DND-41 (cell line): ENCODE measurements around the gene TBC1D19.
"Not testable (repeated sequence)": the region's sequence is repeated elsewhere in the genome, so short reads cannot be mapped to it uniquely, and the experiment has no call there.

ENCODE experiments used
- EZH2 ChIP-seq: IDR thresholded peaks from 3 replicates; pipeline ENCODE4 v1.6.1; 2012; ENCODE audit warnings: borderline replicate concordance, low read depth, mild to moderate bottlenecking, moderate library complexity, low read length, inconsistent platforms; ENCODE audit not compliant: severe bottlenecking
- TF ChIP-seq, protein P1 (sequence below): IDR thresholded peaks from 2 replicates; pipeline ENCODE4 v1.5.1; 2012; ENCODE audit warnings: borderline replicate concordance, low read length, moderate library complexity, mild to moderate bottlenecking; ENCODE audit not compliant: poor library complexity, severe bottlenecking; ENCODE audit errors: extremely low read depth

DNA sequence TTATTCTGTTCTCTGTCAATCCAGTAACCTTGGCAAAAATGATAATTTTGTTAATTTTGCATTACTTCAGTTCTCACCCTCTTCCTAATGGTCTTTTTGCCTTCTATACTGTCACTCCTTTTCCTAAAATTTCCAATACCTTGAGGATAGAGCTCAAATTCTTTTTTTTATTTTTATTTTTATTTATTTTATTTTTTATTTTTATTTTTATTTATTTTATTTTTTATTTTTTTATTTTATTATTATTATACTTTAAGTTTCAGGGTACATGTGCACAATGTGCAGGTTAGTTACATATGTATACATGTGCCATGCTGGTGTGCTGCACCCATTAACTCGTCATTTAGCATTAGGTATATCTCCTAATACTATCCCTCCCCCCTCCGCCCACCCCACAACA lies 42.8 kb downstream of the TBC1D19 start:
- TF ChIP-seq, protein P1, sequence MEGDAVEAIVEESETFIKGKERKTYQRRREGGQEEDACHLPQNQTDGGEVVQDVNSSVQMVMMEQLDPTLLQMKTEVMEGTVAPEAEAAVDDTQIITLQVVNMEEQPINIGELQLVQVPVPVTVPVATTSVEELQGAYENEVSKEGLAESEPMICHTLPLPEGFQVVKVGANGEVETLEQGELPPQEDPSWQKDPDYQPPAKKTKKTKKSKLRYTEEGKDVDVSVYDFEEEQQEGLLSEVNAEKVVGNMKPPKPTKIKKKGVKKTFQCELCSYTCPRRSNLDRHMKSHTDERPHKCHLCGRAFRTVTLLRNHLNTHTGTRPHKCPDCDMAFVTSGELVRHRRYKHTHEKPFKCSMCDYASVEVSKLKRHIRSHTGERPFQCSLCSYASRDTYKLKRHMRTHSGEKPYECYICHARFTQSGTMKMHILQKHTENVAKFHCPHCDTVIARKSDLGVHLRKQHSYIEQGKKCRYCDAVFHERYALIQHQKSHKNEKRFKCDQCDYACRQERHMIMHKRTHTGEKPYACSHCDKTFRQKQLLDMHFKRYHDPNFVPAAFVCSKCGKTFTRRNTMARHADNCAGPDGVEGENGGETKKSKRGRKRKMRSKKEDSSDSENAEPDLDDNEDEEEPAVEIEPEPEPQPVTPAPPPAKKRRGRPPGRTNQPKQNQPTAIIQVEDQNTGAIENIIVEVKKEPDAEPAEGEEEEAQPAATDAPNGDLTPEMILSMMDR, result not testable (repeated sequence)
- not testable (repeated sequence) for TF ChIP-seq EZH2
